Raji (cell line): Measurements from ENCODE around the gene FBXO7.

Experiments used
- POLR2A ChIP-seq: IDR thresholded peaks from 2 replicates; pipeline ENCODE4 v1.6.1; 2011; ENCODE audit warnings: low read depth, low read length, control low read depth; ENCODE audit not compliant: insufficient read depth

The FBXO7 gene

GRCh38 chr22:32517921-32518320 is 43.3 kb downstream of the FBXO7 start:
- TF ChIP-seq POLR2A, result no peak

GRCh38 chr22:32518381-32518780 is 43.8 kb downstream of the FBXO7 start:
- TF ChIP-seq POLR2A, result no peak

GRCh38 chr22:32518848-32519247 is 44.2 kb downstream of the FBXO7 start:
- TF ChIP-seq POLR2A, result no peak

GRCh38 chr22:32520612-32521011 is 46.0 kb downstream of the FBXO7 start:
- no peak for TF ChIP-seq POLR2A

GRCh38 chr22:32522237-32522636 is 47.6 kb downstream of the FBXO7 start:
- TF ChIP-seq POLR2A, result no peak

GRCh38 chr22:32527756-32528155 is 53.1 kb downstream of the FBXO7 start:
- TF ChIP-seq POLR2A, result no peak

- TF ChIP-seq POLR2A, result no peak
Measured at GRCh38 chr22:32528316-32528715, 53.7 kb downstream of the FBXO7 start.

GRCh38 chr22:32528984-32529982 is 54.7 kb downstream of the FBXO7 start:
- no peak for TF ChIP-seq POLR2A

GRCh38 chr22:32531228-32531627 is 56.6 kb downstream of the FBXO7 start:
- no peak for TF ChIP-seq POLR2A

- TF ChIP-seq POLR2A, result no peak
Measured at GRCh38 chr22:32531931-32532819, 57.6 kb downstream of the FBXO7 start.

GRCh38 chr22:32532820-32533128 is 58.2 kb downstream of the FBXO7 start:
- no peak for TF ChIP-seq POLR2A

GRCh38 chr22:32533265-32534111 is 58.9 kb downstream of the FBXO7 start:
- no peak for TF ChIP-seq POLR2A

GRCh38 chr22:32534252-32535235 is 59.9 kb downstream of the FBXO7 start:
- TF ChIP-seq POLR2A, result no peak

- no peak for TF ChIP-seq POLR2A
Measured at GRCh38 chr22:32535531-32536190, 61.0 kb downstream of the FBXO7 start.

- no peak for TF ChIP-seq POLR2A
Measured at GRCh38 chr22:32536352-32536751, 61.7 kb downstream of the FBXO7 start.
